ENCODE results near the gene ENTR1. TPM values are rescaled to one million over a fixed set of nuclear protein-coding genes. Genes with fewer than 3 reads are reported as not detected.

ENTR1 gene
- total and polyA plus RNA-seq, 10 of the 15 experiments (the other 5 are each of a cell fraction or from before 2014, with no cell fraction given), result 8.2 to 96.4 (median 41.1) TPM

DNA sequence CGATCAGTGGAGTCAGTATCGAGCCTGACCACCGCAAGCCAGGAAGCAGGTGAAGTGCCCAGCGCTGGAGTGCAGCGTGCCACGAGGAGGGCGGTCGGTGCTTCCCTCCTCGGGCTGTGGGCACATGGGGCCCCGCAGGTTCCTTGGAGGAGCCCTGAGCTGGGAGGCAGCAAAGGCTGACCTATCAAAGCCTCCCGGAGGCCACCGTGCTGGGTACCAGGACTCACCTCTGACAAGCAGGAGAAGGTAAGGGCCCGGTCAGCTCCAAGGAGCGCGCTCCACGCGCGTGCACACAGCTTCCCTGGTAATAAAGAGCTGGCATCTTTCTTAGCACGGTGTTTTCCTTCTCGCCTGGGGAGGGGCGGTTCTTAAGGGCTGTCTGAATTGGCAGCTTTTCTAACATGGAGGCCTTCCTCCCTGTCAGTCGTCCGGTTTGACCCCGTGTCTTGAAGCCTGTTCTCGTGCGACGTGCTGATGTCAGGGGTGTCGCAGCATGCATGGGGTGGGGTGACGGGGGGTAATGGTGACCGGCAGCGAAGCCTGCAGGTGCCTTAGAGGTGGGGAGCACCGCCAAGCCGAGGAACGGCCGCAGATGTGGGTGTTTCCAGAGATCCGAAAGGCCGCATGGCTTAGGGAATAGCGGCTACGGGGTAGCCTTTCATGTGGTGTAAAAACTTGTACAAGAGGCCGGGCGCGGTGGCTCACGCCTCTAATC, 13.2 kb upstream of the ENTR1 start:
- H3K4me2 ChIP-seq (ENCODE audit: control insufficient read depth, insufficient read depth), result no peak overlapping the region
- no peaks in the 10 kb centered on the region for H3K27me3 ChIP-seq (replicated peaks in 1 of 2; ENCODE audit: control insufficient read depth in 2 of 2, insufficient read depth in 2 of 2, low read length in 1 of 2)
- no peak overlapping the region for H3K27ac ChIP-seq (ENCODE audit: control insufficient read depth, insufficient read depth)
- DNase-seq (ENCODE audit: low read depth, low spot score) (no peak), ATAC-seq (no peak), FAIRE-seq (no peak)
- no peaks in the 10 kb centered on the region for H4K20me1 ChIP-seq (ENCODE audit: control insufficient read depth, insufficient read depth)
- H3K36me3 ChIP-seq (ENCODE audit: control insufficient read depth in 2 of 2, insufficient read depth in 2 of 2, low read length in 1 of 2), result peaks cover 19 to 22% of the 10 kb centered on the region in 2 experiments; a peak in 3 of 4 replicates
- intact Hi-C loops (cut with micrococcal nuclease; ENCODE audit: unreplicated experiment) (no loop called here), in situ Hi-C loops (cut with MboI) (no loop called here)
- ChIA-PET CTCF (interaction anchor here (0.7 kb wide), 1 partner anchor 226 kb away, joined by 4 read pairs; no protein-coding TSS in a partner anchor), SMC1A (ENCODE audit: uncharacterized antibody, unreplicated experiment) (no interaction called here), RAD21 (ENCODE audit: unreplicated experiment) (no interaction called here), POLR2A (no interaction called here)
- BruUV-seq (replicated peaks), result TSS peak; percentile 58
- 98% methylated on average over 43 of the region's 43 CpGs for WGBS (ENCODE audit: insufficient coverage, insufficient replicate concordance, low lambda C conversion rate, missing lambda C conversion rate)
- H2AFZ ChIP-seq (ENCODE audit: control insufficient read depth, low read depth, low read length), result no peak overlapping the region
- H3K79me2 ChIP-seq (ENCODE audit: control insufficient read depth, insufficient read depth, low read length), result no peaks in the 10 kb centered on the region
- no peaks in the 10 kb centered on the region for H3K4me1 ChIP-seq (ENCODE audit: control insufficient read depth, insufficient read depth, low read length)
- H3K9me3 ChIP-seq (replicated peaks; ENCODE audit: control insufficient read depth, insufficient read depth, low read length), result no peaks in the 10 kb centered on the region
- no peak overlapping the region for H3K9ac ChIP-seq (ENCODE audit: control insufficient read depth, insufficient read depth, low read length)
- TF ChIP-seq, protein P1, sequence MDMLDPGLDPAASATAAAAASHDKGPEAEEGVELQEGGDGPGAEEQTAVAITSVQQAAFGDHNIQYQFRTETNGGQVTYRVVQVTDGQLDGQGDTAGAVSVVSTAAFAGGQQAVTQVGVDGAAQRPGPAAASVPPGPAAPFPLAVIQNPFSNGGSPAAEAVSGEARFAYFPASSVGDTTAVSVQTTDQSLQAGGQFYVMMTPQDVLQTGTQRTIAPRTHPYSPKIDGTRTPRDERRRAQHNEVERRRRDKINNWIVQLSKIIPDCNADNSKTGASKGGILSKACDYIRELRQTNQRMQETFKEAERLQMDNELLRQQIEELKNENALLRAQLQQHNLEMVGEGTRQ (IDR thresholded peaks at IDR 0.05; ENCODE audit: borderline replicate concordance, low read depth, low read length), result no peak
- no peak for TF ChIP-seq POU2F2 (IDR thresholded peaks at IDR 0.05; ENCODE audit: borderline replicate concordance, low read depth, low read length)
- no peak for TF ChIP-seq JUNB (IDR thresholded peaks at IDR 0.05)
- TF ChIP-seq FOS (IDR thresholded peaks at IDR 0.05; ENCODE audit: borderline replicate concordance, extremely low read depth, insufficient read length), result no peak
- TF ChIP-seq ZNF24 (IDR thresholded peaks at IDR 0.05), result no peak
- no peak overlapping the region for H3K4me3 ChIP-seq

DNA sequence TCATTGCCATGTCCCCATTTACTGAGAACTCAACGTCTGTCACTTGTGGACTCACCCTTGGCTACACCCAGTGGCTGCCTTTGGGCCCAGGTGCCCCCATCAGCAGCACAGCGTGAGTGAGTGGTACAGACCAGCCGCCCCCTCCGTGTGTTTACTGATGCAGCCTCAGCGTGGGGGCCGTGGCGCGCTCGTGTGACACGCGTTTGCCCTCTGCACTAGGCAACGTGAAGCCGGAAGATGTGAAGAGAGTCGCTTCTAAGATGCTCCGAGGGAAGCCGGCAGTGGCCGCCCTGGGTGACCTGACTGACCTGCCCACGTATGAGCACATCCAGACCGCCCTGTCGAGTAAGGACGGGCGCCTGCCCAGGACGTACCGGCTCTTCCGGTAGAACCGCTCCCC, 12.5 kb upstream of the ENTR1 start:
- Histone ChIP-seq H3K4me3 (no peak overlapping the region), H3K9ac (ENCODE audit: control insufficient read depth, insufficient read depth, low read length) (no peak overlapping the region), H3K27ac (ENCODE audit: control insufficient read depth, insufficient read depth) (no peak overlapping the region), H4K20me1 (ENCODE audit: control insufficient read depth, insufficient read depth) (no peaks in the 10 kb centered on the region), H3K36me3 (ENCODE audit: control insufficient read depth in 2 of 2, insufficient read depth in 2 of 2, low read length in 1 of 2) (peaks cover 25 to 26% of the 10 kb centered on the region in 2 experiments; a peak in 3 of 4 replicates), H3K4me1 (ENCODE audit: control insufficient read depth, insufficient read depth, low read length) (no peaks in the 10 kb centered on the region), H3K4me2 (ENCODE audit: control insufficient read depth, insufficient read depth) (no peak overlapping the region), H3K27me3 (replicated peaks in 1 of 2; ENCODE audit: control insufficient read depth in 2 of 2, insufficient read depth in 2 of 2, low read length in 1 of 2) (no peaks in the 10 kb centered on the region), H3K9me3 (replicated peaks; ENCODE audit: control insufficient read depth, insufficient read depth, low read length) (no peaks in the 10 kb centered on the region), H3K79me2 (ENCODE audit: control insufficient read depth, insufficient read depth, low read length) (no peaks in the 10 kb centered on the region), H2AFZ (ENCODE audit: control insufficient read depth, low read depth, low read length) (no peak overlapping the region)
- intact Hi-C loops (cut with micrococcal nuclease; ENCODE audit: unreplicated experiment) (no loop called here), in situ Hi-C loops (cut with MboI) (no loop called here)
- ChIA-PET RAD21 (ENCODE audit: unreplicated experiment) (no interaction called here), POLR2A (no interaction called here), SMC1A (ENCODE audit: uncharacterized antibody, unreplicated experiment) (no interaction called here), CTCF (no interaction called here)
- BruUV-seq (replicated peaks), result no TSS peak
- FAIRE-seq (no peak), DNase-seq (ENCODE audit: low read depth, low spot score) (no peak), ATAC-seq (no peak)
- over 99% methylated on average over 26 of the region's 26 CpGs for WGBS (ENCODE audit: insufficient coverage, insufficient replicate concordance, low lambda C conversion rate, missing lambda C conversion rate)
- TF ChIP-seq RFX5 (IDR thresholded peaks at IDR 0.05; ENCODE audit: low read depth, low read length), result no peak
- no peak for TF ChIP-seq CREB1 (IDR thresholded peaks at IDR 0.05; ENCODE audit: low read depth)
- TF ChIP-seq NFYA (IDR thresholded peaks at IDR 0.05; ENCODE audit: borderline replicate concordance, low read depth, low read length), result no peak
- no peak for TF ChIP-seq DPF2 (IDR thresholded peaks at IDR 0.05)
- TF ChIP-seq HDAC6 (IDR thresholded peaks at IDR 0.05; ENCODE audit: unreplicated experiment), result no peak
- TF ChIP-seq, protein P2, sequence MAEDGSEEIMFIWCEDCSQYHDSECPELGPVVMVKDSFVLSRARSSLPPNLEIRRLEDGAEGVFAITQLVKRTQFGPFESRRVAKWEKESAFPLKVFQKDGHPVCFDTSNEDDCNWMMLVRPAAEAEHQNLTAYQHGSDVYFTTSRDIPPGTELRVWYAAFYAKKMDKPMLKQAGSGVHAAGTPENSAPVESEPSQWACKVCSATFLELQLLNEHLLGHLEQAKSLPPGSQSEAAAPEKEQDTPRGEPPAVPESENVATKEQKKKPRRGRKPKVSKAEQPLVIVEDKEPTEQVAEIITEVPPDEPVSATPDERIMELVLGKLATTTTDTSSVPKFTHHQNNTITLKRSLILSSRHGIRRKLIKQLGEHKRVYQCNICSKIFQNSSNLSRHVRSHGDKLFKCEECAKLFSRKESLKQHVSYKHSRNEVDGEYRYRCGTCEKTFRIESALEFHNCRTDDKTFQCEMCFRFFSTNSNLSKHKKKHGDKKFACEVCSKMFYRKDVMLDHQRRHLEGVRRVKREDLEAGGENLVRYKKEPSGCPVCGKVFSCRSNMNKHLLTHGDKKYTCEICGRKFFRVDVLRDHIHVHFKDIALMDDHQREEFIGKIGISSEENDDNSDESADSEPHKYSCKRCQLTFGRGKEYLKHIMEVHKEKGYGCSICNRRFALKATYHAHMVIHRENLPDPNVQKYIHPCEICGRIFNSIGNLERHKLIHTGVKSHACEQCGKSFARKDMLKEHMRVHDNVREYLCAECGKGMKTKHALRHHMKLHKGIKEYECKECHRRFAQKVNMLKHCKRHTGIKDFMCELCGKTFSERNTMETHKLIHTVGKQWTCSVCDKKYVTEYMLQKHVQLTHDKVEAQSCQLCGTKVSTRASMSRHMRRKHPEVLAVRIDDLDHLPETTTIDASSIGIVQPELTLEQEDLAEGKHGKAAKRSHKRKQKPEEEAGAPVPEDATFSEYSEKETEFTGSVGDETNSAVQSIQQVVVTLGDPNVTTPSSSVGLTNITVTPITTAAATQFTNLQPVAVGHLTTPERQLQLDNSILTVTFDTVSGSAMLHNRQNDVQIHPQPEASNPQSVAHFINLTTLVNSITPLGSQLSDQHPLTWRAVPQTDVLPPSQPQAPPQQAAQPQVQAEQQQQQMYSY (CRISPR knock-in tag; IDR thresholded peaks at IDR 0.05), result no peak
- TF ChIP-seq GABPA (IDR thresholded peaks at IDR 0.05; ENCODE audit: low read depth), result no peak
- TF ChIP-seq IKZF2 (IDR thresholded peaks at IDR 0.05), result no peak
- TF ChIP-seq ETV6 (conservative IDR thresholded peaks at IDR 0.05 in 1 of 2, IDR thresholded peaks at IDR 0.05 in 1 of 2; ENCODE audit: borderline replicate concordance in 1 of 2, low read depth in 1 of 2), result no peak

Measured in GM12878 (cell line).